HCT116 (cell line): ENCODE results near the gene QRICH2. TPM values are rescaled to one million over a fixed set of nuclear protein-coding genes. Genes with fewer than 3 reads are reported as not detected.

Experiments used
- ATAC-seq: fragments of 200-7000 bp; cut with Tn5 transposase; 2 replicates; pipeline ENCODE4 v1.9.1; 2020; ENCODE audit warnings: mild to moderate bottlenecking, moderate library complexity
- BruUV-seq: library from RNA; stranded (reverse); fragments of 400-500 nt; replicated peaks from 2 replicates; lab custom pipeline; 2021; lab: Mats Ljungman, UMichigan
- CTCF ChIA-PET: fragments of 300-600 bp; sonication (Branson Sonifier 250); formaldehyde crosslinking; loops from one replicate; lab custom pipeline; 2021; ENCODE audit warnings: antibody characterized with exemption; lab: Charles Lee
- POLR2A ChIA-PET: fragments of 300-600, 350-600 bp; sonication (Branson Sonifier 250); formaldehyde crosslinking; loops from one replicate; lab custom pipeline; 2021; ENCODE audit warnings: antibody characterized with exemption; lab: Charles Lee
- RAD21 ChIA-PET, 2 experiments: fragments of 300-600 bp; sonication (Branson Sonifier 250); formaldehyde crosslinking; loops; one replicate each; lab custom pipeline; 2023; ENCODE audit warnings: low total read pairs in 2 of 2; ENCODE audit not compliant: uncharacterized antibody in 2 of 2, unreplicated experiment in 2 of 2, low non-redundant PET in 1 of 2; lab: Charles Lee
- DNase-seq: peaks from one replicate; pipeline ENCODE4 v3.0.0-alpha.2; 2010; ENCODE audit warnings: low read depth, low spot score
- H2AFZ ChIP-seq: fragments of 200-600 bp; shearing (Covaris generic), sonication (generic); 2 replicates; pipeline ENCODE4 v1.6.1; 2017; ENCODE audit warnings: low read depth, mixed run types, mixed read lengths, antibody characterized with exemption, low read length; ENCODE audit not compliant: poor library complexity, severe bottlenecking
- H3K27ac ChIP-seq: 2 replicates; pipeline ENCODE4 v1.5.1; 2012; ENCODE audit warnings: low read depth, low read length
- H3K27me3 ChIP-seq: fragments of 200-600 bp; sonication (generic); 2 replicates; pipeline ENCODE4 v1.6.1; 2016; ENCODE audit warnings: mixed run types, low read length, mixed read lengths; ENCODE audit not compliant: insufficient read depth
- H3K36me3 ChIP-seq, 2 experiments: fragments of 200-500 bp in 1 of 2; fragments of 200-600 bp in 1 of 2; sonication (Bioruptor generic) in 1 of 2; sonication (generic) in 1 of 2; 2 replicates each; pipeline versions ENCODE4 v1.5.1 to v1.6.1; 2014 to 2016; ENCODE audit warnings: low read length in 2 of 2, inconsistent platforms in 1 of 2, mixed read lengths in 1 of 2, mixed run types in 1 of 2; ENCODE audit not compliant: insufficient read depth in 2 of 2, control insufficient read depth in 1 of 2
- H3K4me1 ChIP-seq, 2 experiments: fragments of 200-600 bp in 1 of 2; sonication (generic) in 1 of 2; 2 replicates each; pipeline versions ENCODE4 v1.5.1 to v1.6.1; 2012 to 2017; ENCODE audit warnings: low read length in 2 of 2, inconsistent platforms in 1 of 2, mild to moderate bottlenecking in 1 of 2, mixed read lengths in 1 of 2, mixed run types in 1 of 2, moderate library complexity in 1 of 2; ENCODE audit not compliant: insufficient read depth in 2 of 2, control insufficient read depth in 1 of 2
- H3K4me2 ChIP-seq: fragments of 200-600 bp; sonication (generic); 2 replicates; pipeline ENCODE4 v1.6.1; 2017; ENCODE audit warnings: mixed run types, low read length, mixed read lengths
- H3K4me3 ChIP-seq, 2 experiments: fragments of 200-600 bp in 1 of 2; sonication (generic) in 1 of 2; replicated peaks in 1 of 2; 2 replicates each; pipeline ENCODE4 v1.5.1; 2011 to 2016; ENCODE audit warnings: low read length in 2 of 2, control low read depth in 1 of 2, low read depth in 1 of 2, mild to moderate bottlenecking in 1 of 2, mixed read lengths in 1 of 2, mixed run types in 1 of 2
- H3K79me2 ChIP-seq: fragments of 200-600 bp; sonication (generic); 2 replicates; pipeline ENCODE4 v1.6.1; 2017; ENCODE audit warnings: mild to moderate bottlenecking, mixed run types, low read length, moderate library complexity, mixed read lengths; ENCODE audit not compliant: insufficient read depth
- H3K9ac ChIP-seq: fragments of 200-600 bp; sonication (generic); 2 replicates; pipeline ENCODE4 v1.6.1; 2016; ENCODE audit warnings: low read length, mixed read lengths
- H3K9me2 ChIP-seq: fragments of 200-600 bp; sonication (generic), shearing (Covaris generic); 2 replicates; pipeline ENCODE4 v1.6.1; 2017; ENCODE audit warnings: mixed run types, mild to moderate bottlenecking, moderate library complexity; ENCODE audit not compliant: insufficient read depth
- H3K9me3 ChIP-seq, 2 experiments: fragments of 200-500 bp in 1 of 2; fragments of 200-600 bp in 1 of 2; sonication (Bioruptor generic) in 1 of 2; sonication (generic) in 1 of 2; 2 replicates each; pipeline ENCODE4 v1.6.1; 2014 to 2017; ENCODE audit warnings: low read length in 2 of 2, mixed read lengths in 2 of 2, inconsistent platforms in 1 of 2, low read depth in 1 of 2, mild to moderate bottlenecking in 1 of 2, mixed run types in 1 of 2, moderate library complexity in 1 of 2; ENCODE audit not compliant: control insufficient read depth in 1 of 2, insufficient read depth in 1 of 2
- H4K20me1 ChIP-seq: fragments of 200-600 bp; sonication (generic), shearing (Covaris generic); 2 replicates; pipeline ENCODE4 v1.6.1; 2017; ENCODE audit warnings: mixed run types, mild to moderate bottlenecking, moderate library complexity; ENCODE audit not compliant: insufficient read depth
- CBX3 ChIP-seq: IDR thresholded peaks from 2 replicates; pipeline ENCODE4 v1.6.1; 2012; ENCODE audit warnings: low read depth
- CEBPB ChIP-seq: IDR thresholded peaks from 2 replicates; pipeline ENCODE4 v1.6.1; 2012; ENCODE audit warnings: low read depth
- EGR1 ChIP-seq: IDR thresholded peaks from 2 replicates; pipeline ENCODE4 v1.6.1; 2012; ENCODE audit warnings: low read depth
- ELF1 ChIP-seq: IDR thresholded peaks from 2 replicates; pipeline ENCODE4 v1.6.1; 2012; ENCODE audit warnings: low read depth, borderline replicate concordance
- EZH2 ChIP-seq: fragments of 200-600 bp; sonication (generic); IDR thresholded peaks from 2 replicates; pipeline ENCODE4 v1.6.1; 2017; ENCODE audit warnings: antibody characterized with exemption, mixed run types
- EZH2phosphoT487 ChIP-seq: fragments of 200-600 bp; IDR thresholded peaks from 2 replicates; pipeline ENCODE4 v1.6.1; 2018; ENCODE audit warnings: antibody characterized with exemption, borderline replicate concordance
- FOSL1 ChIP-seq: IDR thresholded peaks from 2 replicates; pipeline ENCODE4 v1.6.1; 2012; ENCODE audit warnings: low read depth
- POLR2AphosphoS5 ChIP-seq: IDR thresholded peaks from 2 replicates; pipeline ENCODE4 v1.6.1; 2011; ENCODE audit warnings: mild to moderate bottlenecking, low read depth, low read length, moderate library complexity
- SRF ChIP-seq: IDR thresholded peaks from 2 replicates; pipeline ENCODE4 v1.6.1; 2012; ENCODE audit warnings: low read depth
- TCF7L2 ChIP-seq: IDR thresholded peaks from 2 replicates; pipeline ENCODE4 v1.7.0; 2011; ENCODE audit warnings: borderline replicate concordance, inconsistent platforms; ENCODE audit not compliant: insufficient read depth, insufficient read length; ENCODE audit errors: extremely low read depth
- YY1 ChIP-seq: IDR thresholded peaks from 2 replicates; pipeline ENCODE4 v1.6.1; 2011; ENCODE audit warnings: low read length, low read depth, moderate library complexity, mild to moderate bottlenecking; ENCODE audit not compliant: insufficient replicate concordance; ENCODE audit errors: extremely low read depth
- intact Hi-C: fragments of 100-400 bp; cut with micrococcal nuclease; formaldehyde crosslinking; loops from 2 replicates; pipeline ENCODE4 v1.10.0; 2022
- total RNA-seq: library from RNA; stranded (reverse); gene quantifications from one replicate; pipeline ENCODE4 v1.2.1, GENCODE V29; 2021; ENCODE audit not compliant: unreplicated experiment
- TF ChIP-seq, protein P1 (sequence below): IDR thresholded peaks from 2 replicates; pipeline ENCODE4 v1.6.1; 2012
- TF ChIP-seq, protein P2 (sequence below): IDR thresholded peaks from 2 replicates; pipeline ENCODE4 v1.6.1; 2012

The QRICH2 gene
- total RNA-seq, 1 experiment from 2014 or later = 4.9 TPM

GRCh38 chr17:76254275-76254674 is 53.8 kb downstream of the QRICH2 start:
- RAD21 ChIA-PET = no interaction called here
- CTCF ChIA-PET = no interaction called here
- Histone ChIP-seq H3K9me3 (no peaks in the 10 kb centered on the region), H4K20me1 (no peaks in the 10 kb centered on the region), H3K27me3 (no peaks in the 10 kb centered on the region), H3K79me2 (no peaks in the 10 kb centered on the region), H3K36me3 (no peaks in the 10 kb centered on the region), H3K4me3 (no peak overlapping the region), H2AFZ (no peak overlapping the region), H3K9me2 (no peaks in the 10 kb centered on the region), H3K9ac (no peak overlapping the region), H3K4me2 (no peak overlapping the region), H3K4me1 (peaks cover 2 to 21% of the 10 kb centered on the region in 2 experiments; a peak in 3 of 4 replicates), H3K27ac (no peak overlapping the region)
- intact Hi-C loops = no loop called here
- DNase-seq = no peak
- POLR2A ChIA-PET = interaction anchor here (0.6 to 3.2 kb wide), 2 partner anchors 10 to 14 kb away, joined by 4 to 17 read pairs; partner anchors contain the start of gene UBALD2
- no peak for ATAC-seq
- BruUV-seq = no TSS peak
- TF ChIP-seq YY1 = no peak
- no peak for TF ChIP-seq FOSL1
- no peak for TF ChIP-seq CBX3
- TF ChIP-seq EZH2 = no peak
- TF ChIP-seq, protein P1, sequence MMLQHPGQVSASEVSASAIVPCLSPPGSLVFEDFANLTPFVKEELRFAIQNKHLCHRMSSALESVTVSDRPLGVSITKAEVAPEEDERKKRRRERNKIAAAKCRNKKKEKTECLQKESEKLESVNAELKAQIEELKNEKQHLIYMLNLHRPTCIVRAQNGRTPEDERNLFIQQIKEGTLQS = no peak
- TF ChIP-seq ELF1 = no peak
- TF ChIP-seq EGR1 = no peak
- TF ChIP-seq EZH2phosphoT487 = no peak
- no peak for TF ChIP-seq SRF
- TF ChIP-seq POLR2AphosphoS5 = no peak
- TF ChIP-seq, protein P2, sequence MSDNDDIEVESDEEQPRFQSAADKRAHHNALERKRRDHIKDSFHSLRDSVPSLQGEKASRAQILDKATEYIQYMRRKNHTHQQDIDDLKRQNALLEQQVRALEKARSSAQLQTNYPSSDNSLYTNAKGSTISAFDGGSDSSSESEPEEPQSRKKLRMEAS = no peak
- no peak for TF ChIP-seq CEBPB
- no peak for TF ChIP-seq TCF7L2
